ENCODE results near the gene STK4. TPM values are rescaled to one million over a fixed set of nuclear protein-coding genes. Genes with fewer than 3 reads are reported as not detected.

Gene STK4
- total and polyA plus RNA-seq, 2 donors from 2014 or later: 4.3 to 41.0 TPM

DNA sequence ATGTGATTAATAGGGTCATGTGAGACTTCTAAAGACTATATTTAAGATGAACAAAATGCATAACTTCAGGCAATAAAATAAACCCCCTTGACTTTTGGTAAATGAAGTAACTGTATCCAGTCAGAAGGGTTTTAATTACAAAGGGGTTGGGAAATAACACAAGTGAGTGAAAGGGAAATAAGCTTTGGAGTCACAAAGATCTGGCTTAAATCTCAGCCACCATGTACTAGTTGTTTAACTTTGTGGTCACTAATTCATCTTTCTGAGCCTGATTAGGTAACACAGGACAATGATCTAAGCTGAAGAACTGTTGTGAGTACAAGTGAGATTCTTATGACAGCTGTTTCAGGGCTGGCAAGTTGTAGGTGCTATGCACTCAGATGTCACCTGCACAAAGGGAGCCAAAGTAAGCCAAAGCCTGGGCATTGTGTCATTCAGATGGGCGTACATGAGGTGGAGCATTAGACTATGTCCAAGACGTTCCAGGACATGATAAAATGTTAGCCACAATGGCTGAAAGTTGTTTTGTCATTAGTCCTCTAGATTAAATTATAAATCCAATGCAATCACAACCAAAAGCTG lies 19.9 kb upstream of the STK4 start:
- FAIRE-seq (no peak), DNase-seq (no peak)
- TF ChIP-seq, protein P1, sequence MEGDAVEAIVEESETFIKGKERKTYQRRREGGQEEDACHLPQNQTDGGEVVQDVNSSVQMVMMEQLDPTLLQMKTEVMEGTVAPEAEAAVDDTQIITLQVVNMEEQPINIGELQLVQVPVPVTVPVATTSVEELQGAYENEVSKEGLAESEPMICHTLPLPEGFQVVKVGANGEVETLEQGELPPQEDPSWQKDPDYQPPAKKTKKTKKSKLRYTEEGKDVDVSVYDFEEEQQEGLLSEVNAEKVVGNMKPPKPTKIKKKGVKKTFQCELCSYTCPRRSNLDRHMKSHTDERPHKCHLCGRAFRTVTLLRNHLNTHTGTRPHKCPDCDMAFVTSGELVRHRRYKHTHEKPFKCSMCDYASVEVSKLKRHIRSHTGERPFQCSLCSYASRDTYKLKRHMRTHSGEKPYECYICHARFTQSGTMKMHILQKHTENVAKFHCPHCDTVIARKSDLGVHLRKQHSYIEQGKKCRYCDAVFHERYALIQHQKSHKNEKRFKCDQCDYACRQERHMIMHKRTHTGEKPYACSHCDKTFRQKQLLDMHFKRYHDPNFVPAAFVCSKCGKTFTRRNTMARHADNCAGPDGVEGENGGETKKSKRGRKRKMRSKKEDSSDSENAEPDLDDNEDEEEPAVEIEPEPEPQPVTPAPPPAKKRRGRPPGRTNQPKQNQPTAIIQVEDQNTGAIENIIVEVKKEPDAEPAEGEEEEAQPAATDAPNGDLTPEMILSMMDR (IDR thresholded peaks at IDR 0.05; ENCODE audit: borderline replicate concordance, extremely low read depth, insufficient read depth): no peak
- intact Hi-C loops (cut with DNase I): no loop called here
- H3K27ac ChIP-seq (ENCODE audit: low read depth in 2 of 2, low read length in 2 of 2): peak overlapping the region in 1 of 2 donors; percentile 32
- H3K4me1 ChIP-seq (ENCODE audit: control insufficient read depth in 2 of 3, insufficient read depth in 2 of 3, low read depth in 1 of 3, low read length in 3 of 3): peaks cover 0 to 16% (median 9%) of the 10 kb centered on the region in 3 donors
- H3K9me3 ChIP-seq (ENCODE audit: control insufficient read depth in 2 of 3, insufficient read depth in 1 of 3, low read length in 3 of 3): no peaks in the 10 kb centered on the region
- no peak overlapping the region for H3K4me3 ChIP-seq (ENCODE audit: low read length in 3 of 3)
- peaks cover 4 to 45% (median 40%) of the 10 kb centered on the region in 3 donors for H3K36me3 ChIP-seq (ENCODE audit: control insufficient read depth in 2 of 3, insufficient read depth in 3 of 3, low read length in 3 of 3)
- H3K27me3 ChIP-seq (ENCODE audit: control insufficient read depth, insufficient read depth, low read length): no peaks in the 10 kb centered on the region
- H3K9ac ChIP-seq (ENCODE audit: low read length in 3 of 3): peak overlapping the region in 1 of 3 donors; percentile 4

DNA sequence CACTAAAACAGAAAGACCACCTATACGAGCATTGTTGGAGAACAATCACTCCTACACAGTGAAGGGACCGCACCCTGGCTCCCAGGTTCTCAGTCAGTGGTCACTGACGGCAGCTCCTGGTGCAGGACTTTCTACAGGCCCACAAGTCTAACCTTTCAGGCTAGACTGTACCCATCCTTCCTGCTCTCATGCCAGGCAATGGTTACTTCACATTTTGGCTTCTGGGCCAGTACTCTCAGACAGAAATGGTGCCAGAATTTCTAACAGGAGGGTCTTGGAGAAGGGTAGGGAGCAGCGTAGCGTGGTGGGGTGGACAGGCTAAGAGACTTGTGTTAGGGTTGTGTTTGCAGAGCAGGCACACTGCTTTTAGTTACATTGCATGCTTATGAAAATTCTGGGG lies 18.2 kb upstream of the STK4 start:
- TF ChIP-seq, protein P1 (IDR thresholded peaks at IDR 0.05; ENCODE audit: borderline replicate concordance, extremely low read depth, insufficient read depth): no peak
- Histone ChIP-seq H3K4me3 (ENCODE audit: low read length in 3 of 3) (no peak overlapping the region), H3K27ac (ENCODE audit: low read depth in 2 of 2, low read length in 2 of 2) (no peak overlapping the region), H3K27me3 (ENCODE audit: control insufficient read depth, insufficient read depth, low read length) (no peaks in the 10 kb centered on the region), H3K4me1 (ENCODE audit: control insufficient read depth in 2 of 3, insufficient read depth in 2 of 3, low read depth in 1 of 3, low read length in 3 of 3) (peaks cover 0 to 16% (median 9%) of the 10 kb centered on the region in 3 donors), H3K9me3 (ENCODE audit: control insufficient read depth in 2 of 3, insufficient read depth in 1 of 3, low read length in 3 of 3) (no peaks in the 10 kb centered on the region), H3K36me3 (ENCODE audit: control insufficient read depth in 2 of 3, insufficient read depth in 3 of 3, low read length in 3 of 3) (peaks cover 4 to 51% (median 38%) of the 10 kb centered on the region in 3 donors), H3K9ac (ENCODE audit: low read length in 3 of 3) (peak overlapping the region in 1 of 3 donors; percentile 29)
- DNase-seq (no peak), FAIRE-seq (no peak)
- intact Hi-C loops (cut with DNase I): no loop called here

DNA sequence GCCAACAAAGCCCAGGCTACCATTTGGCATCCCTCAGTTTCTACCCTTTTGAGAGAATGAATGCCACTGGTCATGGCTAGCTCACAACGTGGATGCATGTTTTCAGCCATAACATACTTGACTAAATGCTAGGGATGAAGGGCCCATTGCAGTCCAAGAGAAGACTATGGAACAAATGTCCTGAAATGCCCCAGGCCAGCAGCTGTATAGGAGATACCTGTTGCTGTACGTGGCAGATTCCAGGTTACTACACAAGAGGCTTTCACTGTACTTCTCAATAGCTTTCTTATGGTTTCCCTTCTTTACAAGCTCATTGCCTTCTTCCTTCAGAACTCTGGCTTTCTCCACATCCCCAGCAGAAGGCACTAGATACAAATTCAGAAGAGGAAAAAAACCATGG lies 17.8 kb upstream of the STK4 start:
- Histone ChIP-seq H3K27ac (ENCODE audit: low read depth in 2 of 2, low read length in 2 of 2) (no peak overlapping the region), H3K4me3 (ENCODE audit: low read length in 3 of 3) (no peak overlapping the region), H3K4me1 (ENCODE audit: control insufficient read depth in 2 of 3, insufficient read depth in 2 of 3, low read depth in 1 of 3, low read length in 3 of 3) (peaks cover 0 to 16% (median 9%) of the 10 kb centered on the region in 3 donors), H3K9ac (ENCODE audit: low read length in 3 of 3) (no peak overlapping the region), H3K27me3 (ENCODE audit: control insufficient read depth, insufficient read depth, low read length) (no peaks in the 10 kb centered on the region), H3K36me3 (ENCODE audit: control insufficient read depth in 2 of 3, insufficient read depth in 3 of 3, low read length in 3 of 3) (peaks cover 5 to 51% (median 39%) of the 10 kb centered on the region in 3 donors), H3K9me3 (ENCODE audit: control insufficient read depth in 2 of 3, insufficient read depth in 1 of 3, low read length in 3 of 3) (no peaks in the 10 kb centered on the region)
- TF ChIP-seq, protein P1 (IDR thresholded peaks at IDR 0.05; ENCODE audit: borderline replicate concordance, extremely low read depth, insufficient read depth): no peak
- FAIRE-seq: no peak
- no peak for DNase-seq
- intact Hi-C loops (cut with DNase I): no loop called here

All from kidney (tissue), 14 donors.